ENCODE measurements around the gene TRAPPC6A. TPM values are rescaled to one million over a fixed set of nuclear protein-coding genes. Genes with fewer than 3 reads are reported as not detected.

The TRAPPC6A gene
- total and polyA plus RNA-seq, 2 of the 13 experiments (the other 11 are each of a cell fraction or from before 2014, with no cell fraction given) = 6.5 to 21.0 TPM

DNA sequence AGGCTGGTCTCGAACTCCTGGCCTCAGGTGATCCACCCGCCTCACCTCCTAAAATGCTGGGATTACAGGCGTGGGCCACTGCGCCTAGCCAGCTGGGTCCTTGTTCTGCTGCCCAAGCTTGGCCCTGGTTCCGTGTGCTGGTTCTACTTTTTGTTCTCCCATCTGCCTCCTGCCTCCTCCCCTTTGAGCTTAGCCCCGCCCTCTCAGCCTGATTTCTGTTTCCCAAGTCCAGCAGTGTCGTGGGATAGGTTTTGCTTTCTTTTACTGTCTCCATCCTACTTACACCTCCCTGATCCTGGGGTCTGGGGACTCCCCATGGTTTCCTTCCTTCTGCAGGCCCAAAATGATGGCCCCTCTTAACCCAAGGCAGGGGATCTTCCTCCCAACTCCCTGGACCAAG lies 2.9 kb upstream of the TRAPPC6A start:
- FAIRE-seq = no peak
- H3K9me3 ChIP-seq (ENCODE audit: low read length) = no peaks in the 10 kb centered on the region
- H4K20me1 ChIP-seq (ENCODE audit: insufficient read depth, low read length) = 0 out of 2 replicates have a peak, but pooled peaks cover 2% of the 10 kb centered on the region
- H3K4me3 ChIP-seq (replicated peaks in 1 of 3; ENCODE audit: insufficient read depth in 1 of 3, low read depth in 2 of 3, low read length in 3 of 3) = no peak overlapping the region
- peak overlapping the region; percentile 76; the same call in 1 of the 2 replicates for H3K4me2 ChIP-seq (ENCODE audit: low read depth, low read length)
- H3K79me2 ChIP-seq (ENCODE audit: insufficient read depth, low read length) = peaks cover 17% of the 10 kb centered on the region
- H3K36me3 ChIP-seq (replicated peaks in 1 of 2; ENCODE audit: control insufficient read depth in 1 of 2, insufficient read depth in 2 of 2, low read length in 2 of 2) = no peaks in the 10 kb centered on the region
- 90% methylated on average over 7 of the region's 7 CpGs for WGBS (ENCODE audit: low lambda C conversion rate)
- no peak for DNase-seq (ENCODE audit: low spot score)
- CTCF ChIA-PET (ENCODE audit: low intra/inter-chr PET ratio, low total read pairs) = no interaction called here
- H3K27me3 ChIP-seq (ENCODE audit: control insufficient read depth in 1 of 2, insufficient read depth in 2 of 2, low read length in 2 of 2) = no peaks in the 10 kb centered on the region; a peak in 1 of 5 replicates
- peaks cover 39% of the 10 kb centered on the region for H3K4me1 ChIP-seq (ENCODE audit: insufficient read depth, low read length)
- H3K27ac ChIP-seq (ENCODE audit: extremely low read length, insufficient read depth, low read length) = no peak overlapping the region
- in situ Hi-C loops (cut with HindIII; ENCODE audit: extremely low pct_ligation_motif_present, low pct_unique_long_range_greater_than_20kb) (no loop called here), intact Hi-C loops (cut with micrococcal nuclease; ENCODE audit: unreplicated experiment) (loop anchor here (10.0 kb wide), 1 partner anchor 64 kb away; the partner anchor contains the start of gene EXOC3L2)
- TF ChIP-seq, protein P1, sequence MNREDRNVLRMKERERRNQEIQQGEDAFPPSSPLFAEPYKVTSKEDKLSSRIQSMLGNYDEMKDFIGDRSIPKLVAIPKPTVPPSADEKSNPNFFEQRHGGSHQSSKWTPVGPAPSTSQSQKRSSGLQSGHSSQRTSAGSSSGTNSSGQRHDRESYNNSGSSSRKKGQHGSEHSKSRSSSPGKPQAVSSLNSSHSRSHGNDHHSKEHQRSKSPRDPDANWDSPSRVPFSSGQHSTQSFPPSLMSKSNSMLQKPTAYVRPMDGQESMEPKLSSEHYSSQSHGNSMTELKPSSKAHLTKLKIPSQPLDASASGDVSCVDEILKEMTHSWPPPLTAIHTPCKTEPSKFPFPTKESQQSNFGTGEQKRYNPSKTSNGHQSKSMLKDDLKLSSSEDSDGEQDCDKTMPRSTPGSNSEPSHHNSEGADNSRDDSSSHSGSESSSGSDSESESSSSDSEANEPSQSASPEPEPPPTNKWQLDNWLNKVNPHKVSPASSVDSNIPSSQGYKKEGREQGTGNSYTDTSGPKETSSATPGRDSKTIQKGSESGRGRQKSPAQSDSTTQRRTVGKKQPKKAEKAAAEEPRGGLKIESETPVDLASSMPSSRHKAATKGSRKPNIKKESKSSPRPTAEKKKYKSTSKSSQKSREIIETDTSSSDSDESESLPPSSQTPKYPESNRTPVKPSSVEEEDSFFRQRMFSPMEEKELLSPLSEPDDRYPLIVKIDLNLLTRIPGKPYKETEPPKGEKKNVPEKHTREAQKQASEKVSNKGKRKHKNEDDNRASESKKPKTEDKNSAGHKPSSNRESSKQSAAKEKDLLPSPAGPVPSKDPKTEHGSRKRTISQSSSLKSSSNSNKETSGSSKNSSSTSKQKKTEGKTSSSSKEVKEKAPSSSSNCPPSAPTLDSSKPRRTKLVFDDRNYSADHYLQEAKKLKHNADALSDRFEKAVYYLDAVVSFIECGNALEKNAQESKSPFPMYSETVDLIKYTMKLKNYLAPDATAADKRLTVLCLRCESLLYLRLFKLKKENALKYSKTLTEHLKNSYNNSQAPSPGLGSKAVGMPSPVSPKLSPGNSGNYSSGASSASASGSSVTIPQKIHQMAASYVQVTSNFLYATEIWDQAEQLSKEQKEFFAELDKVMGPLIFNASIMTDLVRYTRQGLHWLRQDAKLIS (CRISPR knock-in tag; IDR thresholded peaks at IDR 0.05) = no peak
- TF ChIP-seq, protein P2, sequence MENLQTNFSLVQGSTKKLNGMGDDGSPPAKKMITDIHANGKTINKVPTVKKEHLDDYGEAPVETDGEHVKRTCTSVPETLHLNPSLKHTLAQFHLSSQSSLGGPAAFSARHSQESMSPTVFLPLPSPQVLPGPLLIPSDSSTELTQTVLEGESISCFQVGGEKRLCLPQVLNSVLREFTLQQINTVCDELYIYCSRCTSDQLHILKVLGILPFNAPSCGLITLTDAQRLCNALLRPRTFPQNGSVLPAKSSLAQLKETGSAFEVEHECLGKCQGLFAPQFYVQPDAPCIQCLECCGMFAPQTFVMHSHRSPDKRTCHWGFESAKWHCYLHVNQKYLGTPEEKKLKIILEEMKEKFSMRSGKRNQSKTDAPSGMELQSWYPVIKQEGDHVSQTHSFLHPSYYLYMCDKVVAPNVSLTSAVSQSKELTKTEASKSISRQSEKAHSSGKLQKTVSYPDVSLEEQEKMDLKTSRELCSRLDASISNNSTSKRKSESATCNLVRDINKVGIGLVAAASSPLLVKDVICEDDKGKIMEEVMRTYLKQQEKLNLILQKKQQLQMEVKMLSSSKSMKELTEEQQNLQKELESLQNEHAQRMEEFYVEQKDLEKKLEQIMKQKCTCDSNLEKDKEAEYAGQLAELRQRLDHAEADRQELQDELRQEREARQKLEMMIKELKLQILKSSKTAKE (CRISPR knock-in tag; IDR thresholded peaks at IDR 0.05; ENCODE audit: borderline replicate concordance) = no peak
- TF ChIP-seq BORCS8-MEF2B (CRISPR knock-in tag; IDR thresholded peaks at IDR 0.05) = no peak
- TF ChIP-seq ZNF780A (CRISPR knock-in tag; IDR thresholded peaks at IDR 0.05) = no peak
- no peak for TF ChIP-seq TRIM24 (CRISPR knock-in tag; IDR thresholded peaks at IDR 0.05)
- no peak for TF ChIP-seq ZNF564 (CRISPR knock-in tag; IDR thresholded peaks at IDR 0.05)
- TF ChIP-seq ZC3H13 (CRISPR knock-in tag; IDR thresholded peaks at IDR 0.05) = 0 out of 2 replicates have a peak, but pooled peaks have one; percentile 40
- no peak for TF ChIP-seq ZMYM3 (CRISPR knock-in tag; IDR thresholded peaks at IDR 0.05)
- no peak overlapping the region for H2AFZ ChIP-seq (ENCODE audit: low read length)
- BruUV-seq (replicated peaks) = no TSS peak
- POLR2A ChIA-PET = interaction anchor here (1.7 kb wide), 1 partner anchor 13 kb away, joined by 5 read pairs; no protein-coding TSS in a partner anchor
- no peak for ATAC-seq
- no peak overlapping the region for H3K9ac ChIP-seq (ENCODE audit: insufficient read depth, low read depth, low read length)

All from HepG2 (cell line).